NCI-H146 (cell line): ENCODE data around the gene TCEAL9.
"Not testable (repeated sequence)": the region's sequence is repeated elsewhere in the genome, so short reads cannot be mapped to it uniquely, and the experiment has no call there.

Experiments used
- DNase-seq: peaks from one replicate; lab custom pipeline; 2025; lab: John Stamatoyannopoulos, UW

Gene TCEAL9

DNA sequence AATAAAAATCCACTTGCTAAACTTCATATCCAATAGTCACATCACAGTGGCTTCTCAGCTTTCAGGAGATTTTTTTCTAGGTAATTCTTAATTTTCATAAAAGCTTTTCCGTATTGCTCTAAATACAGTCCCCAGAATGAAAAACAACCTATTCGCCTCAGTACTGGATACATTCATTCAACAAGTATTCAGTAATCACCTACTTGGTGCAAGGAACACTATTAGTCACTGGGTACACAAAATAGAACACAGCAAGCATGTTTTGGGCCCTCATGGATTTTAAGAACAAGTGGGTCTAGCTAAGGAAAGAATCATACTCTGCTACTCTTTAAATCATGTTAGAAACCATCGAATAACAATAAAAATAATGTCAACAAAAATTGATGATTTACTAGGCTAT is 17.3 kb downstream of the TCEAL9 start:
- no peak for DNase-seq

DNA sequence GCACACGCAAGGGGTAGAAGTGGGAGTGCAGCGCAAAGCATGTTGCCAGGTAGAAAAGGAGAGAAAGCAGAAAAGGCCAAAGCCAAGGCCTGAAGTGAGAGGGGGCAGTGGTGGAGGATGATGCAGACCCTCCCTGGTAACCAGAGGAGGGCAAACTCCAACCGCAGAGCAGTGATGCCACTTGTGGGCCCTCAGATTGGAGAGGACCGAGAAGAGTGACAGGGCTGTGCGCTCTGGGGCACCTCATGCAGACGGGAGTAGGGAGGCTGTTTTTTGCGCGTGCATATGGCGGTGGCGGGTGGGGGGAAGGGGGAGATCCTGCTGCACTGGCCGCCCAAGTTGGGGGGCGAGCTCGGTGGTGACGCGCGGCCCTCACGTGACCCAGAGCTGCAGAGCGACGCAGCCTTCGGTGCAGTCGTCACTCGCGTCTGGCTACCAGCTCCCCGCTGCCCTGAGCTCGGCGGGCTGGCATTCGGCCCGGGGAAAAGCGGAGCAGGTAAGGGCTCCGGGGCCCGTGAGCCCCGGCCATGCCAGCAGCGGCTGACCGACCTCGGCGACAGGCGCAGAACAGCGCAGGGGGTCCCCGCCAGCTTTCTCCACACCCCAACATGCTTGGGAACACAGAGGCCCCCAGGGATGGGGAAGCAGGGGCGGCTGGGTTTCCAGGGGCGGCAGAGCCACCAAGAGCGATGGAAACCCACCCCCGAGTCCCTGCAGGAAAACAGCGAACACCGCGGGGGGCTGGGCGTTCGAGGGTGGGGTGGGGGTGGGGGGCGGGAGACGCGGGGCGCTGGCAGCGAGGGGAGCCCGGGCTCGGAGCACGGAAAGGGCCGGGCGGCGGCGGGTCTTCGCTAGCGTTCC is 20.0 kb downstream of the TCEAL9 start, which contains the start of gene BEX3:
BEX3 (plus strand) TSS at position 421 of the 861 bp plus-strand sequence. CDS start 984 bp downstream, outside the sequence.
- DNase-seq, result peak; percentile 78

DNA sequence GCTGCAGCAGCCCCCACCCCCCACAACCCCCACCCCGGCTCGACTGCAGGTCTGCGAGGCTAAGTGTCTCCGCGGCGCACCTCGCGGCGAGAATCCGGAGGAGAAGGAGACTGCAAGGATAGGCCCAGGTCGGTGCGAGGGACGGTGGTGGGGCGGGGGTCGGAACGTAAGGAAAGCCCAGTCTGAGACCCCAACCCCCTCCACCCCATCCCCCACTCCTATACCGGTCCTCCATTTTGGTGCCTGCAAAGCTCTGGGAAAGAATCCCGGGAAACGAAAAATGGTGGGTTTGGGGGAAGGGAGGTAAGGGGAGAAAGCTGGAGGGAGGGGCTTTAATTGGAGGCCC is 20.6 kb downstream of the TCEAL9 start:
- DNase-seq, result peak; percentile 64

DNA sequence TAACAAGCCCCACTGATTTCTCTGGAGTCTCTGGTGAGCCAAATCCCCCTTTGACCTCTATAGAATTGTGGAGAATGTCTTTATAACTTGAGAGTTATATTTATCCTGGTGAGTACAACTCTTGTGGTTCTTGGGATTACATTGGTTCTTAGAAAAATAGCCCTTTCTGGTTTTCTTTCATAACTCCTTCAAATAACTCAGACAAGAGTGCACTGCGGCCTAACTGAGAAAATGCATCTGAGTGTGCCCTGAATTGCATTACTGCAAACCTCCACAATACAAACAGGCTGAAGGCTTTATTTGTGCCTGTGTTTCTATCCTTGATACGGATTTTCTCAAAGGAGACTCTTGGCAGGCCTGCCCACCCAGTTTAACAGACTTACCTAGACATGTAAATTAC is 22.7 kb downstream of the TCEAL9 start:
- no peak for DNase-seq

DNA sequence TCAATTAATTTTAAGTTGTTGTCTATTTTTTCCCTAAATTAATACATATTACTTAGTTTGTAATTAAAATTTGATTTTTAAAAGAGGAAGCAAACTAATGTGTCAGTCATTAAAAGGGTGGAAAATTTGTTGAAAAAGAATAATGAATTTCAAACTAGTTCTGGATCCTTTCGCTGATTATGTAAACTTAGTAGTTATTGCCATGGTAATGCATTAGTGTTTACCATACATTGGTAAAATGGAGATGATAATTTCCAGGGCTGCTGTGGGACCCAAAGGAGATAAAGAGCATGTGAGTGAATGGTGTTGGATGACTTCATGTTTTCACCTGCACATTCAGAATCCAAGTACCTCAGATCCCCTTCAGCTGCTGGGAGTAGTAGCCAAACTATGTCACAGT is 26.6 kb downstream of the TCEAL9 start:
- no peak for DNase-seq

DNA sequence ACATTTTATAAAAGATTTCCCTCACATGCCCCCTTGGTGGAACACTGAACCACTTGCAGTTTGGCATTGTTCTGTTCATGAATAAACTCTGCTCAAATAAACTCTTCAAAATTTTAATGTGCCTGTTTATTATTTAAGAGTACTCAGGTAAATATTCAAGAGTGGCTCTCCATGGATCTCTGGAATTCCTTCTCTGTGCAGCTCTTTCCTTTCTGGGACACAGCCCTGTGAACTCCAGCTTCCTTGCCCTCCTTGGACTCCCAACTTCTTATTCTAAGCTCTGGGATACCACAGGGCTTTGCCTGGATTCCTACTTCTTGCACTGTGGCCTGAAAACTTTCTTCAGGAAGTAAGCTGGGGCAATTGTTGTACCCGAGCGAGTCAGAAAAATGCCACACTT is 28.4 kb downstream of the TCEAL9 start:
- no peak for DNase-seq

DNA sequence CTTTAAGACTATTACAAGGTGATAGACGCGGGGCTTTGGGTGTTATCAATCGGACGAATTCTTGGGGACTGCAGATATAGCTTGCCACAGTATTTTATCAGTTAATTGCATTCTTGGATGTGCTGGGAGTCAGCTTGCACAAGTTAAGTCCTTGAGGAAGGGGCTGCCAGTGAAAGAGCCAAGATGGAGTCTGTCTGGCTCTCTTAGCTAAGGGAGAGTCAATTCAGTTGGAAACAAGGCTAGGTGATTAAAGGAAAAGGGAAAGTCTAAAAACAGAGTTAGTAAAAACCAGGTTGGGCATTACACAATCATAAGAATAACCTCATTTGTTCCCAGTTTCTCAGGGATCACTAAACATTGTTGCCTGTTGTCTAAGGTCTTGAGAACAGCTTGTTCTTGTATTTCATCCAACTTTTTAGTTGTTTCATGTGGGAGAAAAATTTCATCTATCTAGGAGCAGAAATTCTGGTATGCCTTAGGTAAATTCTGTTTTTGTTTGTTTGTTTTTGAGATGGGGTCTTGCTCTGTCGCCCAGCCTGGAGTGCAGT is 29.1 kb downstream of the TCEAL9 start:
- DNase-seq, result not testable (repeated sequence)

DNA sequence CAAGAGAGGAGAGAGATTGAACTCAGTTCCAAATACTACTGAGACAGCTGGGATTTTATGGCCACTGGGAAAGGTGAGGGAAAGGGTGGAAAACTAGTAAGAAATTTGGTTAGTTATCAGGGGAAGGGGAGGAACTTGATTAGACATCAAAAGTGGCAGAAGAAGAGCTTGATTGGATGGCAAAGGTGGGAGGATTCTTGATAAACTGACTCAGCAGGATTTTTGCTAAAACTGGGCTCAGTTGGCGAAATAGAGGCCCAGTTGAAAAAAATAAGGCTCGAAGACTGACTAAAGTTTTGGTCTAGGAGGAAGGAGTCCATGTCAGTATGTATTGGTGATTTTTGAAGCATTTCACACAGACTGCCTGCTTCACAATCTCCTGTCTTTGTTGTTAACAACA is 30.0 kb downstream of the TCEAL9 start:
- DNase-seq, result no peak

DNA sequence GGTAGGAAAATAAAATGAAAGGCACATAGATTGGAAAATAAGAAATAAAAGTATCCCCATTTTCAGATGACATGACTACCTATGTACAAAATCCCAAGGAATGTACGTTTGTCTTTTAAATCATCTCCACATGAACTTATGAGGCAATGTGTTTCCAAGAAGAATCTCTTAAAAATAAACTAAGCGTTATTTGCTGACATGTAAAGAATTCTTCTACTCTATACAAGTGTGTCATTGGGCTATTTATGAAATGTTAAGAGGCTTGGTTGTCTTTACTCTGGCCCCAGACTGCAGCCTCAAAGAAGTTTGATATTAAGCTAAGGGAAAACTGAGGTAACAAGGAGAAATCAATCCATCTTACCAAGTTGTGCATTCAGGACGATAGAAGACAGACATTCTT is 37.2 kb downstream of the TCEAL9 start:
- DNase-seq, result no peak

DNA sequence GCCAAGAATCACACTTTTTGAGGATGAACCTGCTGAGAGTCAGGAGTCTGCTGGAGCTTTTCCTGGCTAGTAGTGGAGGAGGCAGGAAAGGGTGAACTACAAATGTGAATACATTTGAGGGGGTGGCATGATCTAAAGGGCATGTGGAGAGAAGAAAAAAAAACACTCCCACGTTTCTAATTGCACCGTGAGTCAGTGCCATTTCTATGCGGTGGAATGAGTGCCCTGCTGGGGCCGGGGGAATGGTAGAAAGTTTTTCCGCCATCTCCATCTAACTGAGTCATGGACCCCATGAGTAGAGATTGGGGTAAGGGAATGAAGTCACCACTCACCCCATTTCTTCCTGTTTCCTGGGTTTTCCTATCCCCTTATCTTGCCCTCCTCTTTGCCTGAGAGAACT is 39.9 kb downstream of the TCEAL9 start:
- DNase-seq, result no peak

DNA sequence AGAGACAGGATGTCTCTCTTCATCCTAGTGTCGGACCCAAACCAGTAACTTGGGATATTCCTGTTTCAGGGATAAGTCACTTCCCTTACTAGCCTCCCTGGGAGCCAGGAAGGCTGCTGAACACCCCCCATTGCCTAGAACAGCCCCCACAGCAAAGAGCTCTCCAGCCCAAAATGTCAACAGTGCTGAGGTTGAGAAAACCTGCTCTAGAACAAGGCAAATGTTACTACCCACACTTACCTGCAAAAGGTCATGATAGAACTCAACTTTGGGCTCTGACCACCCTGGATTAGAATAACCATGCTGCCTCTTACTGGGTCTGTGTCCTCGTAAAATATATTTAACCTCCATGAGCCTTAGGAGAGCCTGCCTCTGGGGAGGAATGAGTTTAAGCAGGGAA is 40.4 kb downstream of the TCEAL9 start:
- DNase-seq, result no peak

DNA sequence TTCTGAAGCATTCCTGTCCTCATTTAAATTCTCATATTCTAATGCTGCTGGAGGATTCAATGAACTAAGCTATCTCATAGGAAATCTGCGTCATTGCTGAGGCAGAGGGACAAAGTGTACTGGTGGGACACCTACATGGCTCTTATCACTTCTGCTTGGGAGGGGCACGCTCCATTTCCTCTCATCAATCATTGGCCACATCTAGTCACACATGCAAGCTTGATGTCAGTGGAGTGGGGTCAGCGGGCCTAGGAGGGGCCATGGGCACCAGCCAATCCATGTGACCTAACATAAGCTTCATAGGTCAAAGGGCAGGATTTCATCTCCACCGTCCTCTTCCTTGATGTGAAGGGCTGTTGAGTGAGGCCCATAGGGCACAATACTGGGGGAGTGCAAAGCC is 41.4 kb downstream of the TCEAL9 start:
- no peak for DNase-seq

DNA sequence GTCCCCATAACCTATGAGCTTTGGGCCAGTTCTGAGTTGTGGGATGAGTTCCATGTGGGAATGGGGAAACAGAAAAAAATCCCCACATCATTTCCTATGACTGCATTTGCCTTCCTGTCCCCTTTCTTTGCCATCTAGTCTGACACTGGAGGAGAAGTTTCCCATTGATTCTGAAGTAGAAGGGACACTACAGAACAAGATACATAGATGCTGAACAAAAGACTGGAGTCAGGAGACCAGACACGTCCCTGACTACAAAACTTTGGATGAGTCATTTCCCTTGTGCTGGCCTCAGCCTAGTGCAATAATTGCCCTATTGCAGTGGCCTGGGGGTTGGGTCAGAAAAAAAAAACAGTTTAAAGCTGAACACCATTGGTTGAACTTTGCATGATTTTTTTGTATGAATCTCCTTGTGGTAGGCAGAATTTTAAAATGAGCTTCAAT is 42.1 kb downstream of the TCEAL9 start:
- peak; percentile 0 for DNase-seq

DNA sequence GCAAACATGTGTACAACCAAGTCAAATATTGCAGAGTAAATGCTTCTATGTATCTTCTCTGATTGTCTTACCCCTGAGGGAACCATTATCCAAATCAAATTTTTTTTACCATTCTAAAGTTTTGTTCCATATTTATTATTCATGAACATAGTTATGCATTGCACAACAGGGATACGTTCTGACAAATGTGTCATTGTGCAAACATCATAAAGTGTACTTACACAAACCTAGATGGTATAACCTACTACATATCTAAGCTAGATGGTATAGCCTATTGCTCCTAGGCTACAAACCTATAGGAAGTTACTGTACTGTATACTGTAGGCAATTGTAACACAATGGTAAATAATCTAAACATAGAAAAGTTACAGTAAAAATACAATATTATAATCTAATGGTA is 43.4 kb downstream of the TCEAL9 start:
- DNase-seq, result no peak

DNA sequence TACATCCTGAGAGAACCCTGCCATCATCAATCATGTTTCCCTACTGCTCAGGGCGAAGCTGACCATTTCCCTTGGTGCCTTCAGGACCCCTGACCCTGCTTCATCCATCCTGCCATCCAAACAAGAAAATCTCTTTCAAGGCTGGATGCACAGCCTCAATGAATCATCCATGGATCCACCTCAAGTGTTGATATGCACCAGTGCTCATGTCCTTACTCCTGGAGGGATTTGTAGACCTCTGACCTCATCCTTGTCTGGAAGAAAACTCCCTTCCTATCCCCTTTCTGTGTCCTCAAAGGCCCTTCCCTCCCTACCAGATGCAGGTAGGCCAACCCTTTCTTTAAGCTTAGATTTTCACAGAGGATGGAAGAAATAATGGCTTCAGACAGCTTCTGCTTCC is 44.6 kb downstream of the TCEAL9 start:
- no peak for DNase-seq

DNA sequence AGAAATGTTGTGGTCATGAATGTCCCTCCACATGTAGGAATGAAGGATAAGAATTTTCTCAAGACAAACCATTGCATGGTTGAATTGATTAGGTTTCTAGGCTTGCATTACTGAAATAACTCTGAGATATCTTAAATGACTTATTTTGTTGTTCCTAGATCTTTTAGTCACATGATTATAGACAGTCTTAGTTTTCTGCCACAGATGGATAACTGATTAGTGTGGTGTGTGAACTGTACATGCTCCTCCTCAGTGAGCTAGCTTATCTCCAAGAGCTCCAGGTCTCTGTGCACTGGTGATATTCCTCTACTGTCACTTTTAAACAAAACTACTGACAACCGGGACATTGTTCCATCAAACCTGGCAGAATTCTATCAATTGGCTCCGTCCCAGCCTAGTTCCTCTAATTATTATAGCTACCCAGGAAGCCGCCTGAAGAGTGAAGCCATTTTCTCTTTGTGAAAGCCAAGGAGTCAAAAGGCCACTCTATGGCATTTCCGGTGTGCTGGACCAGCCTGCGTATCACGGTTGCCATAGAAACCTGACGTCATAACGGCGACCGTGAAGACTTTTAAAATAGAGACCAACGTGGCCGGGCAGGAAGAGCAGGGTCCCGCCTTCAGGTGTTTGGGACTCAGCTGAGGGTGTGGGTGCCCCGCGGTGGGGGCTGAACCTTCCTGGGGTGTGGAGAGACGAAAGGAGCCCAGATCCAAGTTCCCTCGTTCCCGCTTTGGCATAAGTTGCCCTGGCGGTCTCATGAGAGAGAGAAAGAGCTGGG is 48.1 kb downstream of the TCEAL9 start:
- DNase-seq, result peak; percentile 86

DNA sequence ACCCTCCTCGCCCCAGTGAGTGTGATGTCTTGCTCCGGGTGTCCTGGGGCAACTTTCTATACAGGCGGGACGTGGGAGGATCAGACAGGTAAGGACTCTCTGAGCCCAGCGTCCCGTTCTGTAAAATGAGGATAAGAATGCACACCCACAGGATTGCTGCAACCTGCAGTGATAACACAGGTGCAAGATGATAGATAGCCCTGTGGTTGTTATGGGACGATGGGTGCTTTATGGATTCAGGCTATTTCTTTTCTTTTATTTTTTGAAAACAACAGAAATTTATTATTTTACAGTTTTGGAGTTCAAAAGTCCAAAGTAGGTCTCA is 48.7 kb downstream of the TCEAL9 start:
- DNase-seq, result no peak

DNA sequence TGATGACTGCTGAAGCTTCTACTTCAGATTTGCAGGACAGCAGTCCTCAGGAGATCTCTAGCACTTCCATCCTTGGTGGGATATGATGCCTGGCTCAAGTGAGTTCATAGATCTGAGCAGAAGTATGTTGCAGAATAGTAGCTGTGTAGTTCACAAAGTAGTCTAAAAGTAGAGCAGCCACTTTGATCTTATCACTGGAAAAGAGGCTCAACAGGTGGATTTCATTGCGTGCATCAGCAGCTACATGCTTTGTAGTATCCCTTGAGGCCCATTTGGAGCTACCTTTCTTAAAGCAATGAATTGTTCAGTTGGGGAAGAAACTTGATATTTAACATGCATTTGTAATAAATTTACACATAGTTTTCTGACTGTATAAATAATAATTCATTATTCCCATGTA is 50.0 kb downstream of the TCEAL9 start:
- no peak for DNase-seq

DNA sequence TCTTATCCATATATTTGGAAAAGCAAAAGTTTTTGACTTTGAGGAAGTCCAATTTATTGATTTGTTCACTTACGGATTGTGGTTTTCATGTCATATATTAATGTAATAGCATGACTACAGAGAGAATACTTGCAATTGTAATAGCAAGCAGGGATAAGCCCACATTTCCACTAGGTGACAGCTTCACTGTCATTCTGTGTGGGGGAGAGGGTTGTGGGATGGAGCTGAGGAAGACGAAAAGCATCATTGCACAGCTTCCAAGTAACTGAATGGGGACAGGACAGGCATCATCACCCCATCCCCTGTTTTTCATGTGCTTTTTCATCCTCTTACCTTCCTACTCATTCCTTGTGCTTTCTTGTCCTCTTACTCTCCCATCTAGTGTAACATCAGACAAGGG is 51.5 kb downstream of the TCEAL9 start:
- no peak for DNase-seq
